Measurements from ENCODE around the gene ASIC2.

Gene ASIC2

DNA sequence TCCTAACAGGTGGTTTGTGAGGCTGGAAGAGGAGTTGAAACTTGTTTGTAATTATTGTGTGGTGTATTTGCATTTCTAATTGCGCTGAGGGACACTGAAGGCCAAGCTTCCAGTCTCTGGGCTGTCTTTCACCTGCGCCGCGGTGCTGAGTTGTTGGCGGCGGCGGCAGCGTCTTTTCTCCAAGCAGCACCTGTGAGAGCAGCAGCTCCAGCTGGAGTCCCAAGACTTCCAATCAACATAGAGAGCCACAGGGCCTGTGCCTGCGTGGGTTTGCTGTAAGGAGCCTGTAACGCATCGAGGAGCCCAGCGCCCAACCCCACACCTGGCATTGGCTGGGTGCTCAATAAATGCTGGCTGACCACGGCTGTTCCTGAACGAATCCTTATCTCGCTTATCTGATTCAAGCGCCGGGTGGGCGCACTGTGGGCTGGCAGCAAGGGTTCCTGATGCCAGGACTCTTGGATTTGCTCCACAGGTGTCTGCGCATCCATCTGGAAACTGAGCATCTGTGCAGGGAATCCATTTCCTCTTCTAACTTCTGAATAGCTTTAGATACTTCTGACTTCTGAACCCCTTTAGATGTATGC, 138.1 kb downstream of the ASIC2 start:
- DNase-seq (ENCODE audit: low spot score), result no peak

DNA sequence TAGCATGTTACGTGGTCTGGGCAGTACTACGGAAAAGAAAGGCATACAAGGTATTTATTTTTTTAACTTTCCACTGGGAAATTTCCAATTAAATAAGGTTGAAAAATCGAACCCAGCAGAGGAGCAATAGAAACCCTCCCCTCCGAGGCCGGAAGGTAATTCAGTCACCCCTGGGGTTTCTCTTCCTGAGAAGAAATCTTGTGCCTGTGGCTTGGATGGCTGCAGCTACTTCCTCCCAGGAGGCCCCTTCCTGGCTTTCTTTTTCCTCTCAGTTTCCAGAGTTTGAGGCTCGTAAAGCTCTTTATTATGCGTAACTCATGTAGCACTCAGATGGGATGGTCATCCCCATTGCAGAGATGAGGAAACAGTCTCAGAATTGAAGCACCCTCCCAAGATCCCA, 140.3 kb downstream of the ASIC2 start:
- DNase-seq (ENCODE audit: low spot score), result no peak

DNA sequence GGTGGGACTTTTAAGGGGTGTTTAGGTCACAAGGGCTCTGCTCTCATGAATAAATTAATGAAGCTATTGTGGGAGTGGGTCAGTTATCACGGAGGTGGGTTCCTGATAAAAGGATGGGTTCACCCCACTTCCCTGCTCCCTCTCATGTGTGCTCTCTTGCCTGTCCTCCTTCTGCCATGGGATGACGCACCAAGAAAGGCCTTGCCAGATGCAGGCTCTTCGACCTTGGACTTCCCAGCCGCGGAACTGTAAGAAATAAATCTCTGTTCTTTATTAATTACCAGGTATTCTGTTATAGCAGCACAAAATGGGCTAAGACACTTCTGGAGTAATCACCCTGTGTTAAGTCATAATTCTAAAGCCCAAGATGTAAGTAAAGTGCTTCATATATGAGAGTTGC, 141.5 kb downstream of the ASIC2 start:
- no peak for DNase-seq (ENCODE audit: low spot score)

DNA sequence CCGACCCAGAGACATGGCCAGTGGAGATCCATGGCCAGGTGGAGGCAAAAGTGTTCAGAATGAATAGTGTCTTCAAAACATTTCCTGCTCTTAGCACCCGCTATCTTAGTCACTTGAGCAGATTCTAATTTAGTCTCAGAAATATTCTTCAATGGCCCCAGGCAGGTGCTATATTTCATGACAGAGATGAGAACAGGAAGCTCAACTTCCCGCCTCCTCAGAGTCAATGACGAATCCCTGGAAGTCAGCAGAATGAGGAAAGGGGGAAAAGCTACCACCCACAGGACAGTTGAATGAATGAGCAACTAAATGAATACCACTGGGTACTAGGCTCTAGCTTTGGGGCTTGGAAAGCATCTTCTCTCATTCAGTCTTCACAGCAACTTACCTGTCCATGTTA, 147.2 kb downstream of the ASIC2 start:
- no peak for DNase-seq (ENCODE audit: low spot score)

DNA sequence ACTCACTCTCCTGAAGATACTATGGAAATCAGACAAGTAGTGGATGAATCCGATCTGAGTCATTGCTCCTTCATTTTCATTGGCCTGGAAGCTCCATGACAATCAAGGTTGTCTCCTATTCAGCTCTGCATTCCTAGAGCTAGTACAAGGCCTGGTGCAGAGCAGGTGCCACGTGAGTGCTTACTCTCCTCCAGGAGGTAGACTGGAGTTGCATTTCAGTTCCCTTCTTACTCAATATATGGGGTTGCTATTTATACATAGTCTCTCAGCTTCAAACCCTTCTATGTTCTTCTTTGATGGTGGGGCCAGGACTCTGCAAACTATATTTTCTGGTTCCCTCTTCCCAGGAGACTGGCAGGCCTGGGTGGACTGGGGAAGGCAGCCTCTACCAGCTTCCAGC, 148.3 kb downstream of the ASIC2 start:
- DNase-seq (ENCODE audit: low spot score), result no peak

- DNase-seq (ENCODE audit: low spot score), result no peak
Observed at GRCh38 chr17:33142705-33143299, 150.3 kb downstream of the ASIC2 start.

DNA sequence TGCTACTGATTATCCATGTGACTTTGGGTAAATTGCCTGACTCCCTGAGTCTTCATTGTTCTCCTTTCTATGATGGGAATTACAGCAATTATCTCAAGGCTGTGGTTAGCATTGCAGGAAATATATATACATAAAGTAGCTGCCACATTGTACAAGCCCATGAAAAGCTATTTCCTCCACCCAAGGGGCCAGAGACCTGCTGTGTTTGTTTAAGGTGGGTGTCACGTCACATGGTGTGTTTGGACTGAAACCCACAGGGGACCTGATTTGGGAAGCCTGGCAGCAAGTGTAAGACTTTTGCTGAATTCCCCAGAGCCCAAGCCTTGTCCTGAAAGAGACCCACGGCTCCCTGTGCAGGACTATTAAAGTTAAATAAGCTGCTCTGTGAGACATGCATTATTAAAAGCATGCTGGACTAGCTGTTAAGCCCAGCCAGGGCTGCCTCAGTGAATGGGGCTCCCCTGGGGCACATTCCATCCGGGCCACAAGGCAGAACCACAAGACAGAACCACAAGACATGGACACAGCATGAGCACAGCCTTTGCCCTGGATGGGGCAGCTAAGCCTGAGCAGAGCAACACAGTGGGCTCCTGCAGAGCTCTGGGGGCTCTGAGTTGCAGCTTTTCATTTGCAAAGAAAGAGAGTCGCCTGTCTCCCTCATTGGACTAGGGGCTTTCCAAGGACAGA, 152.5 kb downstream of the ASIC2 start:
- no peak for DNase-seq (ENCODE audit: low spot score)

DNA sequence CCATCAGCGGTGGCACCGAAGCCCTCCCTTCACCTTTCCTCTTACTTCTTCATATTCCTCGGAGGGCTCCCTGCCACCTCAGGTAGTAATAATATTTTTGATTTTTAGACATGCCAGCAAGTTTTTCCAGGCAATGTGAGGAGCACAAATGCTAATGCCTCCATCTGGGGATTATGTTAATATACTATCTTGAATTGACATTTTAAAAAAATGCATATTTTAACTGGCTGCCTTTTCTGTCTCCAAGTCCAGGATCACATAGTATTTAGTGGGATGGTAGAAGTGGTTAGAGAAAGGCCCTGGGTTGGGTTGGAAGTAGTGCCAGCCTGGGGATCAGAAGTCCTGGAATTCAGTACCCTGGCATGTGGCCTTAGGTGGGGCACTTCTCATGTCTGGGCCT, 154.5 kb downstream of the ASIC2 start:
- DNase-seq (ENCODE audit: low spot score), result no peak

GRCh38 chr17:33137426-33137825, 155.7 kb downstream of the ASIC2 start:
- no peak for DNase-seq (ENCODE audit: low spot score)

DNA sequence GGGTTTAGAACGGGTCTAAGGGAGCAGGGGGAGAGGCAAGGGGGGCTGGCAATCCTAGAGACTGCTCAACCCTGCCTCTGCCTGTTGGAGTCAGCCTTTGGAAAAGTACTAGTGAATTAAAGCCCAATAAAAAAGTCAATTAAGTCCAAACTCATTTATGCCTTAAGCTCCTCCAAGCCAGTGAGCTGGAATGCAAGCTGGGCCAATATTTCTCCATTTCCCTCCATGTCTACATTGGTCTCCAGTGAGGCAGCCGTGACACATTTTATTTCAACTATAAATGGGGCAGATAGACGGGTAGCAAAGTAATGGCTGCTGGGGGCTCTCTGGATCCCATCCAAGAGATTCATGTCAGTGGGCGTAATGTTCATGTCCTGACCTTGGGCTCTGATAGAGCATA, 157.4 kb downstream of the ASIC2 start:
- DNase-seq (ENCODE audit: low spot score), result no peak

DNA sequence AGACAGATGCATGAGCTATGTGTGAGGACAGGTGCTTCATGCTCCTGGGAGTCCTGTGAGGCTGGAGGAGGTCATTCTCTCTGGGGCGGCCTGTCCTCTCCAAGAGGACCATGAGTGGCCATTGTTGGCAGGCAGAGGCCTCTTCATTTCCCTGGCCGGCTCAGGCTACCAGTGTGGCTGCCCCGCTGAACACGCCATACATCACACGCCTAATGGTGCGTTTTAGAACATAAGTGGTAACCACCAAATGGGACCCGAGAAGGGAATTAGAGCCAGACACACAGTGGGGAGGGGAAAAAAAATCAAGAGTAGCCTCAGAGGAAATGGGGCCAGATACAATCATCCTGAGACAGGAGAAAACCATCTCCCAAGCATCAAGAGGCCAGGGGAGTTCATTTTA, 161.5 kb downstream of the ASIC2 start:
- DNase-seq (ENCODE audit: low spot score), result no peak

DNA sequence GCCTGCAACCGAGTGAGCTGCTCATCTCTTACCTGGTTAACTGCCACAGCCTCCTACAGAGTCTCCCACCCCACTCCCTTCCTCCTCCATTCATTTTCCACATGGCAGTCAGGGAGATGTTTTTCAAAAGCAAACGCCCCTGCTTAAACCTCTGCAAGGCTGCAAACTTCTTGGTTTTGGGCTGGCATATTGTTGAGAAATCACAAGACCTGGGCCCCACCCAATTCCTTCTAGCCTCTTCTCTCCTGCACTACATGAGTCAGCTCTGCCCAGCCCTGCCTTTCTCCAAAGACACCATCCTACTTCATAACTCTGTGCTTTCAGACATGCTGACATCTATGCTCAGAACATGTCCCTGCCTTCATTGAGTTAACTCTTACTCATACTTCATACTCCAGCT, 165.4 kb downstream of the ASIC2 start:
- DNase-seq (ENCODE audit: low spot score), result no peak

DNA sequence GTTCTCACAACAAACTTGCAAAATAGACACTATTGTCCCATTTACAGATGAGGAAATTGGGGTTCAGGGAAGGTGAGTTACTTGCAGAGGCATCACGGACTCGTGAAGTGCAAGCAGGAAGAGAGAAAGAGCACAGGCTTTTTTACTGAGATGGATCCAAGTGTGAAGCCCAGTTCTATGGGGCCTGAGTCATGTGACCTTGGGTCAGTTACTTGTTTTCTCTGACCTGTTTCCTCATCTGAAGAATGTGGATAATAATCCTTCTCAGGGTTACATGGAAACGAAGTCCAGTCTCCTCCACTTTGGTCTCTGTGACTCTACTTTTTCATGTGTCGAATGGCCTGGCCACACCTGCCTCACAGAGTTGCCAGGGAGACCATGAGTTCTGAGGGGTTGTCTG, 167.0 kb downstream of the ASIC2 start:
- DNase-seq (ENCODE audit: low spot score), result no peak

DNA sequence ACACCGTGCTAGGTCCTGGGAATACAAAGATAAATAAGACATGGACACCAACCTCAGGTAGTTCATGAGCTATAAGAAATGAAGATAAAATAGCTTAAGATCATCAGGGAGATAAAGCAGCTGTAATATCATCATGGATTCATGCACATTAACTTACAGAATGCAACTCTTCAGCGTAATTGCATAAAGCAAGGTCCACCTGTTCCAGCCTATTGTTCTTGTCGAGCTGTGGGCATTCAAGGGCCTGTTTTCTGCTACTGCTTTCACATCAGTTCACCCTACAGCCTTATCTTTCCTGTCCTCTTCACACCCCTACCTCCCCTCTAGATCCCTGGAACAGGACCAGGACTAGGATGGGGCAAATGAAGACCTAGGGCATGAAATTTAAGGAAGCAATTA, 167.5 kb downstream of the ASIC2 start:
- no peak for DNase-seq (ENCODE audit: low spot score)

DNA sequence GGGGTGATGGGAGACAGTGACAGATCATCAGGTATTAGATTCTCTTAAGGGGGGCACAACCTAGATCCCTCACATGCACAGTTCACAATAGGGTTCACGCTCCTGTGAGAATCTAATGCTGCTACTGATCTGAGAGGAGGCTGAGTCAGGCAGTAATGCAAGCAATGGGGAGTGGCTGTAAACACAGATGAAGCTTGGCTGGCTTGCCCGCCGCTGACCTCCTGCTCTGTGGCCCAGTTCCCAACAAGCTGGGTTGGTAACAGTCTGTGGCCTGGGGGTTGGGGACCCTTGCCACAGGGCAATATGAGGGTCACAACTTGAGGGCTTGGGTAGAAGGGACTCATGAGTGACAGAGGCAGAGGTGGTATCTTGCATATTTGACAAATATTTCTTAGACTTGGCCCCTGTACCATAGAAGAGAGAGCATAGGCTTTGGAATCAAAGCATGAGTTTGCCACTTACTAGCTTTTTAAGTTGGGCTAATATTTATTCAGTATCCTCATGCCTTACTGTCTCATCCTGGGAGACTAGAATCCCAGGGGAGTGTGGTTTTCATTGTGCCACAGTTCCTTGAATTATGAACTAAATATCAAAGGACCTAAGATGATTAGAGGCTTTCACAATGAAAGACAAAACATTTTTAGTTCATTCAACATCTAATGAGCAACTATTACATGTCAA, 168.1 kb downstream of the ASIC2 start:
- no peak for DNase-seq (ENCODE audit: low spot score)

DNA sequence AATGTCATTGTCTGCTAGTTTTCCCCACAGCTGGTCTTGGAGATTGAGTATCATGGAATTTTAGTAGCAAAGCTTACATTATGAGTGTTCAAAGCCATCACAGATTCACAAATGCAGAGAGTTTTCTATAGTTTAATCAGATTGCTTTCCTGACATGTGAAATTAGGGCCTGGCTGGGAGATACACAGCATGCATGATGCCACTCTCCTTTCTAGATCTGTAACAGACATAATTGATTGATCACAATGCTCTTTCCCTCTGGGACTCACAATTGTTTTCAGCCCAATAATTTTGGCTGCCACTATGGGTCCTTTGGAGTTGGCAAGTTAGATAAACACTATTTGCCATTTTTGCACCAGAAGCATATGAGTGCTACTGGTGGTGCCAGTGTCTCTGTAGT, 168.9 kb downstream of the ASIC2 start:
- no peak for DNase-seq (ENCODE audit: low spot score)

DNA sequence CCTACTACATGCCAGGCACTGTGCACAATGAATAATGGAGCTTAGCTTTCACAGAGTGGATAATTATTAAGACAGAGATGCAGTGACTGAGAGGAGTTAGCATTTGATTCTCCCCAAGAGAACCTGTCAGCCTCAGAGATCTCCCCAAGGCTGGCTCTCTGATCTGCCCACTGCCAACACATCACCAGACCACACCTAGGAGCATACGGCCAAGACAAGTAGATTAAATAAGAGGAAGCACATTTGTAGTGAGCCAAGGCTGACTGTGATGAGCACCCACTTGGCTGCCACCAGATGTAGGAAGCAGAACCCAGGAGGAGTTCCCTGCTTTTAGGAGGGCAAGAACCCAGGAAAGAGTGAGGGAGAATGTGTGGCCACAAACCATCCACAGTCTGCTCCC, 171.3 kb downstream of the ASIC2 start:
- DNase-seq (ENCODE audit: low spot score), result no peak

GRCh38 chr17:33121272-33121671, 171.8 kb downstream of the ASIC2 start:
- DNase-seq (ENCODE audit: low spot score), result no peak

GRCh38 chr17:33120103-33120502, 173.0 kb downstream of the ASIC2 start:
- DNase-seq (ENCODE audit: low spot score), result no peak

DNA sequence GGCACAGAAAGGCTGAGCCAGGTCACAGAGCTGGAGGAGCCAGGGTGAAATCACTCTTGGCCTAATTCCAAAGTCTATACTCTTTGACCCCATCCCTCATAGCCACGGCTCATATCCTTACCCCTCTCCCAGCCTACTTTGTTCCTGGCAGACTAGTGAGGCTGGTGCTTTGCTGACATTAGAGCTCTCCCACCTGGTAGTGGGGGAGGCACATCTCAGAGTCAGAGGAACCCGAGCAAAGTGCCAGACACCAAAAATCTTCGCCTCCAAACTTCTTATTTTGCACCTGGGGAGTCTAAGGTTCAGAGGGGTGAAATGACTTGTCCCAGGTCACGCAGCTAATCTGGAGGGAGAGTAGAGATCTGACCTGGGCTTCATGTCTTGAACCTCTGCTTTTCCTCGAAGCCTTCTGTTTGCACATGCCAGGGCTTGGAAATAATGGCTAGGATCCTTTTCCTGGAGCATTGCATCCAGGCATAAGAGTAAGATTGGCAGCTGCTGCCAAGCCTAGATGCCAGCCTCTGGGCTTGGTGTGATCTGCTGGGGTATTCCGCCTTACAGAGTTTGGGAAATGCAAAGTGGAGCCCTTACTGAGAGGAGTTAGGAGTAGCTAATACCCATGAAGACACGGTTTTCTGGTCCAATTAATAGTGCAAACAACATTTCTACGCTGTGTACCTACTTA, 174.6 kb downstream of the ASIC2 start:
- DNase-seq (ENCODE audit: low spot score), result no peak

- DNase-seq (ENCODE audit: low spot score), result no peak
Observed at GRCh38 chr17:33116021-33116551, 177.0 kb downstream of the ASIC2 start.

DNA sequence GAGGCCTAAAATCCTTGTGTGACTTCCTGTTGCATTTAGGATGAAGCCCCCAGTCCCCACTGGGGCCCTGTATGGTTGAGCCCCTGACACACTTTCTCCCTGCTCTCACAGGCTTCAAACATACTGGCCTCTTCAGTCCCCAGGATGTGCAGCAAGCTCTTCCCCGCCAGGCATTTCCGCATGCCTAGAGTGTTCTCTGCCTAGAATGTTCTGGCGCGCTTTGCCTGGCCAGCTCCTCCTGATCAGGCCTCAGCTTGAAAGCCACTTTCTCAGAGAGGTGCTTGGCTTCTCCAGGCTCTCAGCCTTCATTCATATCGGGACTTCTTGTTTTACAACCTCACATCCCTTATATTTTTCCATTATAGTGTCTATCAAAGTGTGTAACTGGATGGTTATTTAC, 177.7 kb downstream of the ASIC2 start:
- DNase-seq (ENCODE audit: low spot score), result no peak

DNA sequence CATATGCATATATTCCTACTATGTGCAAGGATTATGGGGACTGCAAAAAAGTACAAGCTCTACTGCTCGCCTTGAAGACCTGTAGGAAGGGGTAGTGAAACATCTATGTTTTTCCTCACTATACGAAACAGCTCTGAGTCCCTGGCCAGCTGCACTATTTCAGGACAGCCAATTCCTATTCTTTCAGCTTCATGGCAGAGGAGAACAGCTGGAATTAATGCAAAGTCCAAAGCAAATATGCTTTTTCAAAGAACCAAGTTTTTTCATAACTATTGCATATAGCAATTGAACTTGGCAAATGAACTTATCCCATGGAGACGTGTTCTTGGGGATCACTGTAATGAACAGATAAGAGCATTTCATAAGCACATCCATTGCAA, 179.1 kb downstream of the ASIC2 start:
- no peak for DNase-seq (ENCODE audit: low spot score)

All from hematopoietic multipotent progenitor cell treated with erythropoietin and hydrocortisone succinate and interleukin-3 and kit ligand, for 17 days (in vitro differentiated cells).